ENCODE data around the gene COG5. TPM values are rescaled to one million over a fixed set of nuclear protein-coding genes. Genes with fewer than 3 reads are reported as not detected.
"Not testable (repeated sequence)": the region's sequence is repeated elsewhere in the genome, so short reads cannot be mapped to it uniquely, and the experiment has no call there.

COG5 gene
- total RNA-seq, 1 experiment from 2014 or later, result 56.1 TPM

- Histone ChIP-seq H3K27me3 (ENCODE audit: low read length) (no peaks in the 10 kb centered on the region), H2AFZ (ENCODE audit: low read length) (no peak overlapping the region), H3K9ac (ENCODE audit: low read length) (no peak overlapping the region), H3K4me2 (ENCODE audit: low read depth, low read length, poor library complexity, severe bottlenecking) (no peak overlapping the region), H3K9me2 (replicated peaks; ENCODE audit: insufficient read depth, low read length) (no peaks in the 10 kb centered on the region), H3K79me2 (ENCODE audit: low read length) (no peaks in the 10 kb centered on the region), H3K9me3 (ENCODE audit: low read length) (no peaks in the 10 kb centered on the region), H3K27ac (ENCODE audit: low read length) (no peak overlapping the region), H3K4me1 (ENCODE audit: low read length) (peaks cover 8% of the 10 kb centered on the region), H4K20me1 (ENCODE audit: insufficient read depth, low read depth, low read length) (no peaks in the 10 kb centered on the region), H3K36me3 (ENCODE audit: insufficient read depth, low read length) (no peaks in the 10 kb centered on the region), H3K4me3 (ENCODE audit: low read length) (no peak overlapping the region)
- DNase-seq, result no peak
Observed at GRCh38 chr7:107161415-107161814, 402.3 kb downstream of the COG5 start.

- Histone ChIP-seq H3K4me2 (ENCODE audit: low read depth, low read length, poor library complexity, severe bottlenecking) (no peak overlapping the region), H3K36me3 (ENCODE audit: insufficient read depth, low read length) (no peaks in the 10 kb centered on the region), H3K9me3 (ENCODE audit: low read length) (no peaks in the 10 kb centered on the region), H3K27ac (ENCODE audit: low read length) (no peak overlapping the region), H3K4me1 (ENCODE audit: low read length) (0 out of 2 replicates have a peak, but pooled peaks cover 6% of the 10 kb centered on the region), H3K9me2 (replicated peaks; ENCODE audit: insufficient read depth, low read length) (no peaks in the 10 kb centered on the region), H4K20me1 (ENCODE audit: insufficient read depth, low read depth, low read length) (no peaks in the 10 kb centered on the region), H3K9ac (ENCODE audit: low read length) (no peak overlapping the region), H3K27me3 (ENCODE audit: low read length) (no peaks in the 10 kb centered on the region), H3K4me3 (ENCODE audit: low read length) (no peak overlapping the region), H3K79me2 (ENCODE audit: low read length) (no peaks in the 10 kb centered on the region), H2AFZ (ENCODE audit: low read length) (no peak overlapping the region)
- no peak for DNase-seq
Observed at GRCh38 chr7:107160389-107160788, 403.3 kb downstream of the COG5 start.

- no peaks in the 10 kb centered on the region for H3K79me2 ChIP-seq (ENCODE audit: low read length)
- H3K9ac ChIP-seq (ENCODE audit: low read length), result no peak overlapping the region
- H3K4me2 ChIP-seq (ENCODE audit: low read depth, low read length, poor library complexity, severe bottlenecking), result no peak overlapping the region
- no peaks in the 10 kb centered on the region for H4K20me1 ChIP-seq (ENCODE audit: insufficient read depth, low read depth, low read length)
- H2AFZ ChIP-seq (ENCODE audit: low read length), result no peak overlapping the region
- H3K4me1 ChIP-seq (ENCODE audit: low read length), result 0 out of 2 replicates have a peak, but pooled peaks cover 3% of the 10 kb centered on the region
- no peaks in the 10 kb centered on the region for H3K9me3 ChIP-seq (ENCODE audit: low read length)
- no peaks in the 10 kb centered on the region for H3K9me2 ChIP-seq (replicated peaks; ENCODE audit: insufficient read depth, low read length)
- H3K27ac ChIP-seq (ENCODE audit: low read length), result no peak overlapping the region
- H3K36me3 ChIP-seq (ENCODE audit: insufficient read depth, low read length), result no peaks in the 10 kb centered on the region
- H3K4me3 ChIP-seq (ENCODE audit: low read length), result no peak overlapping the region
- H3K27me3 ChIP-seq (ENCODE audit: low read length), result no peaks in the 10 kb centered on the region
- no peak for DNase-seq
Observed at GRCh38 chr7:107158028-107158427, 405.7 kb downstream of the COG5 start.

- no peak for DNase-seq
- Histone ChIP-seq H3K9ac (ENCODE audit: low read length) (no peak overlapping the region), H2AFZ (ENCODE audit: low read length) (no peak overlapping the region), H3K36me3 (ENCODE audit: insufficient read depth, low read length) (no peaks in the 10 kb centered on the region), H3K27me3 (ENCODE audit: low read length) (no peaks in the 10 kb centered on the region), H3K9me3 (ENCODE audit: low read length) (no peaks in the 10 kb centered on the region), H3K79me2 (ENCODE audit: low read length) (no peaks in the 10 kb centered on the region), H3K9me2 (replicated peaks; ENCODE audit: insufficient read depth, low read length) (no peaks in the 10 kb centered on the region), H3K27ac (ENCODE audit: low read length) (no peak overlapping the region), H3K4me3 (ENCODE audit: low read length) (no peak overlapping the region), H4K20me1 (ENCODE audit: insufficient read depth, low read depth, low read length) (no peaks in the 10 kb centered on the region), H3K4me1 (ENCODE audit: low read length) (0 out of 2 replicates have a peak, but pooled peaks cover 3% of the 10 kb centered on the region), H3K4me2 (ENCODE audit: low read depth, low read length, poor library complexity, severe bottlenecking) (no peak overlapping the region)
Observed at GRCh38 chr7:107157091-107157490, 406.6 kb downstream of the COG5 start.

- not testable (repeated sequence) for DNase-seq; H3K27ac ChIP-seq (ENCODE audit: low read length); H3K4me1 ChIP-seq (ENCODE audit: low read length); H3K4me3 ChIP-seq (ENCODE audit: low read length); H3K9me2 ChIP-seq (replicated peaks; ENCODE audit: insufficient read depth, low read length); H3K4me2 ChIP-seq (ENCODE audit: low read depth, low read length, poor library complexity, severe bottlenecking); H3K79me2 ChIP-seq (ENCODE audit: low read length); H3K9ac ChIP-seq (ENCODE audit: low read length); H4K20me1 ChIP-seq (ENCODE audit: insufficient read depth, low read depth, low read length); H3K36me3 ChIP-seq (ENCODE audit: insufficient read depth, low read length); H3K27me3 ChIP-seq (ENCODE audit: low read length); H3K9me3 ChIP-seq (ENCODE audit: low read length); H2AFZ ChIP-seq (ENCODE audit: low read length)
Observed at GRCh38 chr7:107155726-107156125, 408.0 kb downstream of the COG5 start.

GRCh38 chr7:107154826-107155225, 408.9 kb downstream of the COG5 start:
- H3K27me3 ChIP-seq (ENCODE audit: low read length), result no peaks in the 10 kb centered on the region
- DNase-seq, result no peak
- H3K79me2 ChIP-seq (ENCODE audit: low read length), result no peaks in the 10 kb centered on the region
- H3K9me2 ChIP-seq (replicated peaks; ENCODE audit: insufficient read depth, low read length), result no peaks in the 10 kb centered on the region
- no peak overlapping the region for H3K27ac ChIP-seq (ENCODE audit: low read length)
- H3K36me3 ChIP-seq (ENCODE audit: insufficient read depth, low read length), result no peaks in the 10 kb centered on the region
- no peak overlapping the region for H3K9ac ChIP-seq (ENCODE audit: low read length)
- H4K20me1 ChIP-seq (ENCODE audit: insufficient read depth, low read depth, low read length), result no peaks in the 10 kb centered on the region
- 0 out of 2 replicates have a peak, but pooled peaks cover 3% of the 10 kb centered on the region for H3K4me1 ChIP-seq (ENCODE audit: low read length)
- no peak overlapping the region for H2AFZ ChIP-seq (ENCODE audit: low read length)
- H3K4me2 ChIP-seq (ENCODE audit: low read depth, low read length, poor library complexity, severe bottlenecking), result no peak overlapping the region
- H3K9me3 ChIP-seq (ENCODE audit: low read length), result no peaks in the 10 kb centered on the region
- no peak overlapping the region for H3K4me3 ChIP-seq (ENCODE audit: low read length)

GRCh38 chr7:107152011-107152410, 411.7 kb downstream of the COG5 start:
- no peak overlapping the region for H3K9ac ChIP-seq (ENCODE audit: low read length)
- H3K36me3 ChIP-seq (ENCODE audit: insufficient read depth, low read length), result no peaks in the 10 kb centered on the region
- peaks cover 15% of the 10 kb centered on the region for H3K4me1 ChIP-seq (ENCODE audit: low read length)
- no peak overlapping the region for H2AFZ ChIP-seq (ENCODE audit: low read length)
- no peaks in the 10 kb centered on the region for H3K79me2 ChIP-seq (ENCODE audit: low read length)
- no peaks in the 10 kb centered on the region for H4K20me1 ChIP-seq (ENCODE audit: insufficient read depth, low read depth, low read length)
- DNase-seq, result no peak
- H3K27me3 ChIP-seq (ENCODE audit: low read length), result no peaks in the 10 kb centered on the region
- H3K9me2 ChIP-seq (replicated peaks; ENCODE audit: insufficient read depth, low read length), result no peaks in the 10 kb centered on the region
- no peaks in the 10 kb centered on the region for H3K9me3 ChIP-seq (ENCODE audit: low read length)
- H3K4me3 ChIP-seq (ENCODE audit: low read length), result no peak overlapping the region
- H3K27ac ChIP-seq (ENCODE audit: low read length), result no peak overlapping the region
- no peak overlapping the region for H3K4me2 ChIP-seq (ENCODE audit: low read depth, low read length, poor library complexity, severe bottlenecking)

All from Karpas-422 (cell line).